Neuronal stem cell (in vitro differentiated cells): Measurements from ENCODE around the gene GNPTG.

Source experiments
- DNase-seq: peaks from one replicate; pipeline ENCODE4 v3.0.0-alpha.2; 2013; ENCODE audit warnings: low spot score
- H2AFZ ChIP-seq: one replicate; pipeline ENCODE4 v1.6.1; 2013; ENCODE audit warnings: mild to moderate bottlenecking, low read length, inconsistent platforms
- H2AK5ac ChIP-seq: 2 replicates; pipeline ENCODE4 v1.6.1; 2013; ENCODE audit warnings: low read depth, mild to moderate bottlenecking, inconsistent platforms, low read length, moderate library complexity, mixed read lengths
- H2BK120ac ChIP-seq: 2 replicates; pipeline ENCODE4 v1.6.1; 2013; ENCODE audit warnings: low read depth, mild to moderate bottlenecking, inconsistent platforms, low read length, moderate library complexity, mixed read lengths
- H2BK12ac ChIP-seq: one replicate; pipeline ENCODE4 v1.6.1; 2013; ENCODE audit warnings: low read length, inconsistent platforms
- H2BK15ac ChIP-seq: 2 replicates; pipeline ENCODE4 v1.6.1; 2013; ENCODE audit warnings: mild to moderate bottlenecking, low read length, inconsistent platforms, mixed read lengths
- H2BK5ac ChIP-seq: one replicate; pipeline ENCODE4 v1.6.1; 2013; ENCODE audit warnings: inconsistent platforms, mild to moderate bottlenecking, low read length, moderate library complexity
- H3K14ac ChIP-seq: one replicate; pipeline ENCODE4 v1.6.1; 2013; ENCODE audit warnings: low read length, inconsistent platforms
- H3K18ac ChIP-seq: 2 replicates; pipeline ENCODE4 v1.6.1; 2013; ENCODE audit warnings: low read length, inconsistent platforms
- H3K23ac ChIP-seq: 2 replicates; pipeline ENCODE4 v1.6.1; 2013; ENCODE audit warnings: low read depth, mild to moderate bottlenecking, mixed read lengths, low read length, inconsistent platforms; ENCODE audit not compliant: poor library complexity
- H3K27ac ChIP-seq: replicated peaks from 3 replicates; pipeline ENCODE4 v1.5.1; 2013; ENCODE audit warnings: low read length, inconsistent platforms
- H3K27me3 ChIP-seq, 3 experiments: 2 replicates each; pipeline ENCODE4 v1.6.1; 2013; ENCODE audit warnings: low read length in 3 of 3, mild to moderate bottlenecking in 2 of 3, inconsistent platforms in 1 of 3, low read depth in 1 of 3, mixed read lengths in 1 of 3, moderate library complexity in 1 of 3; ENCODE audit not compliant: control insufficient read depth in 3 of 3, insufficient read depth in 3 of 3
- H3K36me3 ChIP-seq, 2 donors: replicated peaks in 1 of 2; 2 replicates each; pipeline ENCODE4 v1.6.1; 2013; ENCODE audit warnings: low read length in 2 of 2; ENCODE audit not compliant: control insufficient read depth in 2 of 2, insufficient read depth in 2 of 2
- H3K4ac ChIP-seq: 2 replicates; pipeline ENCODE4 v1.6.1; 2013; ENCODE audit warnings: inconsistent platforms, mild to moderate bottlenecking, low read length, moderate library complexity
- H3K4me1 ChIP-seq, 2 donors: 1 replicate in 1 of 2; 2 replicates in 1 of 2; pipeline ENCODE4 v1.6.1; 2013; ENCODE audit warnings: low read length in 2 of 2, low read depth in 1 of 2; ENCODE audit not compliant: control insufficient read depth in 2 of 2, insufficient read depth in 1 of 2
- H3K4me2 ChIP-seq: one replicate; pipeline ENCODE4 v1.6.1; 2013; ENCODE audit warnings: mild to moderate bottlenecking, low read length, inconsistent platforms; ENCODE audit not compliant: insufficient read depth, poor library complexity, severe bottlenecking
- H3K4me3 ChIP-seq, 2 donors: 2 replicates each; pipeline ENCODE4 v1.5.1; 2013; ENCODE audit warnings: low read length in 2 of 2, mild to moderate bottlenecking in 2 of 2, inconsistent platforms in 1 of 2, moderate library complexity in 1 of 2
- H3K79me1 ChIP-seq: one replicate; pipeline ENCODE4 v1.6.1; 2013; ENCODE audit warnings: low read depth, mild to moderate bottlenecking, inconsistent platforms, low read length, moderate library complexity
- H3K9ac ChIP-seq: one replicate; pipeline ENCODE4 v1.6.1; 2013; ENCODE audit warnings: mild to moderate bottlenecking, low read depth, low read length, inconsistent platforms; ENCODE audit not compliant: poor library complexity
- H3K9me3 ChIP-seq, 2 donors: replicated peaks in 1 of 2; 2 replicates each; pipeline versions ENCODE3 to v1.6.1; 2013; ENCODE audit warnings: low read length in 2 of 2, mild to moderate bottlenecking in 2 of 2, inconsistent platforms in 1 of 2, low read depth in 1 of 2, mixed read lengths in 1 of 2, moderate library complexity in 1 of 2; ENCODE audit not compliant: control insufficient read depth in 2 of 2, insufficient read depth in 1 of 2
- H4K8ac ChIP-seq: one replicate; pipeline ENCODE4 v1.6.1; 2013; ENCODE audit warnings: low read depth, mild to moderate bottlenecking, inconsistent platforms, low read length, moderate library complexity
- H4K91ac ChIP-seq: one replicate; pipeline ENCODE4 v1.6.1; 2013; ENCODE audit warnings: low read length, low read depth, mild to moderate bottlenecking, inconsistent platforms; ENCODE audit not compliant: poor library complexity
- WGBS, 2 donors: extraction: QIAGEN DNeasy Blood & Tissue Kit; methylation state at CpG; one replicate each; pipeline ENCODE4 v1.1.7; 2013; ENCODE audit warnings: missing lambda C conversion rate in 2 of 2, mixed read lengths in 1 of 2; ENCODE audit not compliant: insufficient read length in 2 of 2, insufficient replicate concordance in 1 of 2; ENCODE audit errors: extremely low coverage in 2 of 2; 5-methylcytosine and 5-hydroxymethylcytosine counted together

GNPTG gene

GRCh38 chr16:1331712-1332617, 19.8 kb upstream of the GNPTG start:
- peaks cover 6 to 58% (median 29%) of the 10 kb centered on the region in 3 experiments for H3K27me3 ChIP-seq
- peak overlapping the region; percentile 32 to 47 for H3K4me3 ChIP-seq
- DNase-seq, result no peak

GRCh38 chr16:1332618-1333148, 19.0 kb upstream of the GNPTG start:
- no peak overlapping the region for H4K8ac ChIP-seq
- peak overlapping the region; percentile 21 for H3K9ac ChIP-seq
- peaks cover 1% of the 10 kb centered on the region for H3K79me1 ChIP-seq
- H2BK120ac ChIP-seq, result peak overlapping the region; percentile 47
- no peak overlapping the region for H3K4ac ChIP-seq
- H2AFZ ChIP-seq, result peak overlapping the region; percentile 82
- H3K4me3 ChIP-seq, result no peak overlapping the region
- peak overlapping the region; percentile 95 for H3K23ac ChIP-seq
- peak overlapping the region; percentile 93 for H2BK12ac ChIP-seq
- peak overlapping the region; percentile 98 for H2AK5ac ChIP-seq
- H3K4me2 ChIP-seq, result peak overlapping the region; percentile 57
- H3K9me3 ChIP-seq, result peaks cover 7 to 9% of the 10 kb centered on the region in 2 donors
- WGBS, 2 donors, result no CpG with 5 or more reads among the region's 26 CpGs
- peak overlapping the region; percentile 56 for H3K14ac ChIP-seq
- H2BK15ac ChIP-seq, result peak overlapping the region; percentile 99
- no peak overlapping the region for H4K91ac ChIP-seq
- H3K18ac ChIP-seq, result peak overlapping the region; percentile 91
- peaks cover 20 to 56% of the 10 kb centered on the region in 2 donors for H3K4me1 ChIP-seq
- peaks cover 6 to 58% (median 29%) of the 10 kb centered on the region in 3 experiments for H3K27me3 ChIP-seq
- no peaks in the 10 kb centered on the region for H3K36me3 ChIP-seq
- H3K27ac ChIP-seq, result no peak overlapping the region
- no peak overlapping the region for H2BK5ac ChIP-seq
- no peak for DNase-seq

More at GRCh38 chr16:1331712-1332617, 19.8 kb upstream of the GNPTG start:
- Histone ChIP-seq H3K4me2 (peak overlapping the region; percentile 48), H3K23ac (peak overlapping the region; percentile 83), H3K9ac (no peak overlapping the region), H4K91ac (no peak overlapping the region), H3K4ac (no peak overlapping the region), H2BK15ac (peak overlapping the region; percentile 99), H3K9me3 (peaks cover 7 to 9% of the 10 kb centered on the region in 2 donors), H3K79me1 (peaks cover 1% of the 10 kb centered on the region), H3K4me1 (peaks cover 26 to 55% of the 10 kb centered on the region in 2 donors), H2BK120ac (no peak overlapping the region), H3K36me3 (no peaks in the 10 kb centered on the region), H2BK12ac (peak overlapping the region; percentile 93), H3K14ac (peak overlapping the region; percentile 31), H2AFZ (peak overlapping the region; percentile 82), H4K8ac (no peak overlapping the region), H2AK5ac (peak overlapping the region; percentile 71), H3K27ac (no peak overlapping the region), H3K18ac (peak overlapping the region; percentile 81), H2BK5ac (no peak overlapping the region)
- no CpG with 5 or more reads among the region's 34 CpGs for WGBS, 2 donors

DNA sequence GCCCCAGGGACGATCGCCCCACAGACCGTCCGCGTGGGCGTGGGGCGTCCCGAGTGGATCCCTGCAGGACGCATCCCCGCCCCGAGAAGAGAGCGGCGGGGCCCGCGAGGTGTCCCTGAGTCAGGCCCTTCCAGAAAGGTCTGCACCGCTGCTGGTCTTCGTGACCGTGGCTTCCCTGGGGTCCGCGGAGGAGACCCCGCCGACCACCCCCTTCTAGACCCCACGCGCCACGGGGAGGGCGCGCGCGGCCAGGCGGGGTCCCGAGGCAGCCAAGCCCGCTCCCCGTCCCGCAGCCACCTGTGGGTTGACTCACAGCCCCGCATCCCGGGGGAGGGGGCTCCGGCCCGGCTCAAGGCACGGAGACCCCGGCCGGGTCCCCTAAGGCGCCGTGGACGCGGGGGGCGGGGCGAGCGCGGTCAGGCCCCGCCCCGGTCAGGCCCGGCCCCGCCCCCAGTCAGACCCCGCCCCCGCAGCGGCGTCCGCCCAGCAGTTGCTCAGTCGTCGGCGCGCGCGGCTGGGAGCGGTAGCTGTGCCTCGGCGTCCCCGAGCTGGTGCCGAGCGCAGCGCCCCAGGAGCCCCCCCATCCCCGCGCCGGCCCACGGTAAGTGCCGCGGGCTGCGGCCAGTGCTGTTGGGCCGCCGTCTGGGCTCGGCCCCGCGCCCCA, 18.4 kb upstream of the GNPTG start, which contains the start of gene BAIAP3:
Gene BAIAP3, plus strand, starts transcription at position 497 of the 664 bp plus-strand sequence. CDS start 4,905 bp downstream, outside the sequence.
- Histone ChIP-seq H4K91ac (no peak within 1 kb of the TSS), H3K4me2 (peak within 1 kb of the TSS; percentile 57), H3K4me3 (peak within 1 kb of the TSS; percentile 53 to 72), H3K79me1 (peaks cover 1% of the 10 kb centered on the region), H3K18ac (peak within 1 kb of the TSS; percentile 91), H2BK5ac (peak within 1 kb of the TSS; percentile 66), H2BK120ac (peak within 1 kb of the TSS; percentile 47), H3K14ac (peak within 1 kb of the TSS; percentile 56), H2BK12ac (peak within 1 kb of the TSS; percentile 84), H2AK5ac (peak within 1 kb of the TSS; percentile 98), H2BK15ac (peak within 1 kb of the TSS; percentile 99), H2AFZ (peak within 1 kb of the TSS; percentile 82), H4K8ac (no peak within 1 kb of the TSS), H3K23ac (peak within 1 kb of the TSS; percentile 95), H3K9ac (peak within 1 kb of the TSS; percentile 83), H3K27ac (no peak within 1 kb of the TSS), H3K4ac (no peak within 1 kb of the TSS), H3K27me3 (peaks cover 6 to 58% (median 29%) of the 10 kb centered on the region in 3 experiments), H3K4me1 (peaks cover 20 to 60% of the 10 kb centered on the region in 2 donors), H3K36me3 (no peaks in the 10 kb centered on the region), H3K9me3 (peaks cover 7 to 9% of the 10 kb centered on the region in 2 donors)
- no CpG with 5 or more reads among the region's 83 CpGs for WGBS, 2 donors
- DNase-seq, result no peak
